HepG2 (cell line): ENCODE results near the gene TAGLN. TPM values are rescaled to one million over a fixed set of nuclear protein-coding genes. Genes with fewer than 3 reads are reported as not detected.
A peak's percentile ranks its signal among the peaks of the same experiment; 100 is the strongest.

ENCODE experiments used
- AGO1 ChIP-seq: fragments of 200-400 bp; formaldehyde crosslinking; IDR thresholded peaks from 2 replicates; pipeline ENCODE4 v1.6.1; 2017; ENCODE audit warnings: mild to moderate bottlenecking, low read depth, low read length, moderate library complexity; ENCODE audit not compliant: poor library complexity, severe bottlenecking
- FOXA1 ChIP-seq, 2 experiments: fragments of 450-650 bp in 1 of 2; sonication (generic) in 1 of 2; formaldehyde crosslinking in 1 of 2; IDR thresholded peaks; 2 replicates each; pipeline versions ENCODE4 v1.4.0 to v1.6.1; 2016 to 2020; ENCODE audit warnings: missing genetic modification reagents in 1 of 2
- GATAD2A ChIP-seq: IDR thresholded peaks from 2 replicates; pipeline ENCODE4 v1.6.1; 2016
- HNRNPH1 ChIP-seq: fragments of 200-400 bp; formaldehyde crosslinking; optimal IDR thresholded peaks from 2 replicates; pipeline ENCODE3; 2017; ENCODE audit warnings: mild to moderate bottlenecking, low read depth, low read length
- HOXD1 ChIP-seq: sonication (generic); formaldehyde crosslinking; IDR thresholded peaks from 2 replicates; pipeline ENCODE4 v1.5.0; 2020; ENCODE audit warnings: missing genetic modification reagents
- MAX ChIP-seq: IDR thresholded peaks from 2 replicates; pipeline ENCODE4 v1.6.1; 2012; ENCODE audit warnings: inconsistent platforms
- PATZ1 ChIP-seq: sonication (generic); formaldehyde crosslinking; IDR thresholded peaks from 2 replicates; pipeline ENCODE4 v1.4.0; 2020; ENCODE audit warnings: missing genetic modification reagents
- SALL2 ChIP-seq: sonication (generic); formaldehyde crosslinking; IDR thresholded peaks from 2 replicates; pipeline ENCODE4 v1.8.1; 2023; ENCODE audit warnings: mild to moderate bottlenecking, missing genetic modification reagents, inconsistent platforms
- ZBTB38 ChIP-seq: sonication (generic); formaldehyde crosslinking; IDR thresholded peaks from 2 replicates; pipeline ENCODE4 v1.5.1; 2020; ENCODE audit warnings: mild to moderate bottlenecking, missing genetic modification reagents
- ZNF225 ChIP-seq: sonication (generic); formaldehyde crosslinking; IDR thresholded peaks from 2 replicates; pipeline ENCODE4 v1.4.0; 2020; ENCODE audit warnings: mild to moderate bottlenecking, missing genetic modification reagents
- ZNF263 ChIP-seq: sonication (generic); formaldehyde crosslinking; IDR thresholded peaks from 2 replicates; pipeline ENCODE4 v1.4.0; 2020; ENCODE audit warnings: missing genetic modification reagents
- ZNF333 ChIP-seq: sonication (generic); formaldehyde crosslinking; IDR thresholded peaks from 2 replicates; pipeline ENCODE4 v1.4.0; 2020; ENCODE audit warnings: mild to moderate bottlenecking, missing genetic modification reagents, borderline replicate concordance
- ZNF446 ChIP-seq: sonication (generic); formaldehyde crosslinking; IDR thresholded peaks from 2 replicates; pipeline ENCODE4 v1.5.0; 2020; ENCODE audit warnings: mild to moderate bottlenecking, missing genetic modification reagents
- ZNF460 ChIP-seq: sonication (generic); formaldehyde crosslinking; IDR thresholded peaks from 2 replicates; pipeline ENCODE4 v1.5.1; 2020; ENCODE audit warnings: missing genetic modification reagents, mild to moderate bottlenecking, borderline replicate concordance
- ZNF501 ChIP-seq: sonication (generic); formaldehyde crosslinking; IDR thresholded peaks from 2 replicates; pipeline ENCODE4 v1.5.1; 2020; ENCODE audit warnings: mild to moderate bottlenecking, moderate library complexity, missing genetic modification reagents
- ZNF510 ChIP-seq: sonication (generic); formaldehyde crosslinking; IDR thresholded peaks from 2 replicates; pipeline ENCODE4 v1.4.0; 2020; ENCODE audit warnings: low read depth, mild to moderate bottlenecking, missing genetic modification reagents
- ZSCAN25 ChIP-seq: sonication (generic); formaldehyde crosslinking; IDR thresholded peaks from 2 replicates; pipeline ENCODE4 v1.8.0; 2022; ENCODE audit warnings: mild to moderate bottlenecking, missing genetic modification reagents
- polyA plus RNA-seq, 8 experiments: library from polyadenylated mRNA; depleted of rRNA in 3 of 8; stranded (reverse) in 7 of 8; unstranded in 1 of 8; fragments of >200 nt; fragmentation: Illumina TruSeq in 4 of 8; extraction: Trizol in 4 of 8; gene quantifications; 2 replicates each; pipeline versions ENCODE4 v1.2.1 to v1.2.3, GENCODE V29; 2011 to 2016; ENCODE audit warnings: low read depth in 4 of 8, missing spikeins in 1 of 8, mixed read lengths in 1 of 8; ENCODE audit not compliant: insufficient read depth in 1 of 8
- total RNA-seq, 5 experiments: library from RNA; depleted of rRNA; stranded (reverse); fragments of >200 nt; fragmentation: Illumina TruSeq; extraction: Trizol; gene quantifications; 2 replicates each; pipeline ENCODE4 v1.2.3, GENCODE V29; 2016; ENCODE audit warnings: low read depth in 1 of 5
- TF ChIP-seq, protein P1 (sequence below), 2 experiments: fragments of 450-650 bp in 1 of 2; sonication (generic) in 1 of 2; formaldehyde crosslinking in 1 of 2; IDR thresholded peaks; 2 replicates each; pipeline versions ENCODE4 v1.6.1 to v1.8.0; 2016 to 2022; ENCODE audit warnings: antibody characterized with exemption in 1 of 2, mild to moderate bottlenecking in 1 of 2, missing genetic modification reagents in 1 of 2

The TAGLN gene
- total and polyA plus RNA-seq, 2 of the 13 experiments (the other 11 are each of a cell fraction or from before 2014, with no cell fraction given), result 12.6 to 75.4 TPM

DNA sequence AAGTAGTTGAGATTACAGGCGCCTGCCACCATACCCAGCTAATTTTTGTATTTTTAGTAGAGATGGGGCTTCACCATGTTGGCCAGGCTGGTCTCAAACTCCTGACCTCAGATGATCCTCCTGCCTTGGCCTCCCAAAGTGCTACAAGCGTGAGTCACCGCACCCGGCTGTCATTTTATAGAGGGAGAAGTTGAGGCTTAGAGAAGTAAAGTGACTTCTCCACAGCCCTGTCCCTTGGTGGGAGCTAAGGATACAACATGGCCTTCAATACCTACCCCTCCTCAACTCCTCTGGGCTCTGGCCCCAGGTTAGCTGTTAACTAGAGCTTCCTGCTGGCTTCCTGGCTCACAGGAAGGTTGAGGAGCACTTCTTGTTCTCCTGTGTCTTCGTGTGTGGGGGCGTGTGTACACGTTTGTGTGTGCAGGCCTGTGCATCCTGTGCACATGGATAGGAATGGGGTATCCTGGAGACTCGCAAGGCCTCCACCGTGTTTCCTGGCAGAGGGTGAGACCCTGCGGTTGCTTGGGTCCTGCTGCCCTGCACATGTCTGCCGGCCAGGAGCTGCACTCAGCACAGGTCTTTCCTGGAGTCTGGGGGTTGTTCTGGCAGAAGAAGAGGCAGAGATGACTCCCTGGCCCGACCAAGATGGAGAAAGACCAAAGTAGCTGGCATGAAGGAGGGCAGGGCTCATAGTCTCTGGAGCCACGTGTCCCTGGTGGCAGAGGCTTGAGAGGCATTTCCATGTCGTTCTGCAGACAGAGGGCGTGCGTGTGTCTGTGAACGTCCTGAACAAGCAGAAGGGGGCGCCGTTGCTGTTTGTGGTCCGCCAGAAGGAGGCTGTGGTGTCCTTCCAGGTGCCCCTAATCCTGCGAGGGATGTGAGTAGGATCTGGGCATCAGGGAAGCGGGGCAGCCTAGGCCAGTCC is 18.2 kb upstream of the TAGLN start (continued):
- TF ChIP-seq ZNF460 (CRISPR knock-in tag) (no peak), ZNF333 (no peak), HOXD1 (CRISPR knock-in tag) (no peak), HNRNPH1 (no peak), PATZ1 (no peak), ZNF510 (CRISPR knock-in tag) (no peak), ZNF446 (no peak), ZSCAN25 (CRISPR knock-in tag) (no peak), MAX (peak; percentile 77), ZNF263 (CRISPR knock-in tag) (no peak), GATAD2A (CRISPR knock-in tag) (no peak), ZBTB38 (CRISPR knock-in tag) (peak; percentile 44; the same call in 1 of the 2 replicates), ZNF225 (CRISPR knock-in tag) (no peak), ZNF501 (CRISPR knock-in tag) (peak; percentile 63; the same call in 1 of the 2 replicates), SALL2 (CRISPR knock-in tag) (no peak), FOXA1 (IDR thresholded peaks at IDR 0.05) (no peak), FOXA1 (CRISPR knock-in tag; IDR thresholded peaks at IDR 0.05) (no peak), AGO1 (no peak)
- TF ChIP-seq, protein P1, sequence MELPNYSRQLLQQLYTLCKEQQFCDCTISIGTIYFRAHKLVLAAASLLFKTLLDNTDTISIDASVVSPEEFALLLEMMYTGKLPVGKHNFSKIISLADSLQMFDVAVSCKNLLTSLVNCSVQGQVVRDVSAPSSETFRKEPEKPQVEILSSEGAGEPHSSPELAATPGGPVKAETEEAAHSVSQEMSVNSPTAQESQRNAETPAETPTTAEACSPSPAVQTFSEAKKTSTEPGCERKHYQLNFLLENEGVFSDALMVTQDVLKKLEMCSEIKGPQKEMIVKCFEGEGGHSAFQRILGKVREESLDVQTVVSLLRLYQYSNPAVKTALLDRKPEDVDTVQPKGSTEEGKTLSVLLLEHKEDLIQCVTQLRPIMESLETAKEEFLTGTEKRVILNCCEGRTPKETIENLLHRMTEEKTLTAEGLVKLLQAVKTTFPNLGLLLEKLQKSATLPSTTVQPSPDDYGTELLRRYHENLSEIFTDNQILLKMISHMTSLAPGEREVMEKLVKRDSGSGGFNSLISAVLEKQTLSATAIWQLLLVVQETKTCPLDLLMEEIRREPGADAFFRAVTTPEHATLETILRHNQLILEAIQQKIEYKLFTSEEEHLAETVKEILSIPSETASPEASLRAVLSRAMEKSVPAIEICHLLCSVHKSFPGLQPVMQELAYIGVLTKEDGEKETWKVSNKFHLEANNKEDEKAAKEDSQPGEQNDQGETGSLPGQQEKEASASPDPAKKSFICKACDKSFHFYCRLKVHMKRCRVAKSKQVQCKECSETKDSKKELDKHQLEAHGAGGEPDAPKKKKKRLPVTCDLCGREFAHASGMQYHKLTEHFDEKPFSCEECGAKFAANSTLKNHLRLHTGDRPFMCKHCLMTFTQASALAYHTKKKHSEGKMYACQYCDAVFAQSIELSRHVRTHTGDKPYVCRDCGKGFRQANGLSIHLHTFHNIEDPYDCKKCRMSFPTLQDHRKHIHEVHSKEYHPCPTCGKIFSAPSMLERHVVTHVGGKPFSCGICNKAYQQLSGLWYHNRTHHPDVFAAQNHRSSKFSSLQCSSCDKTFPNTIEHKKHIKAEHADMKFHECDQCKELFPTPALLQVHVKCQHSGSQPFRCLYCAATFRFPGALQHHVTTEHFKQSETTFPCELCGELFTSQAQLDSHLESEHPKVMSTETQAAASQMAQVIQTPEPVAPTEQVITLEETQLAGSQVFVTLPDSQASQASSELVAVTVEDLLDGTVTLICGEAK (IDR thresholded peaks at IDR 0.05), result no peak
- TF ChIP-seq, protein P1 (CRISPR knock-in tag; IDR thresholded peaks at IDR 0.05), result no peak
